Hepatocyte (in vitro differentiated cells): ENCODE data around the gene SPATC1L. TPM values are rescaled to one million over a fixed set of nuclear protein-coding genes. Genes with fewer than 3 reads are reported as not detected.

Experiments used
- DNase-seq: peaks from one replicate; pipeline ENCODE4 v3.0.0-alpha.2; 2016; ENCODE audit warnings: low spot score
- H2AFZ ChIP-seq: fragments of 200-600 bp; sonication (generic); 2 replicates; pipeline ENCODE4 v1.6.0; 2016; ENCODE audit warnings: antibody characterized with exemption, mild to moderate bottlenecking
- H3K27ac ChIP-seq: fragments of 200-600 bp; sonication (generic); 2 replicates; pipeline ENCODE4 v1.5.1; 2016; ENCODE audit warnings: mild to moderate bottlenecking
- H3K27me3 ChIP-seq: fragments of 200-600 bp; sonication (generic); 2 replicates; pipeline ENCODE4 v1.6.1; 2016
- H3K36me3 ChIP-seq: fragments of 200-600 bp; sonication (generic); replicated peaks from 2 replicates; pipeline ENCODE4 v1.5.1; 2016; ENCODE audit warnings: low read depth; ENCODE audit not compliant: insufficient read depth
- H3K4me1 ChIP-seq: fragments of 200-600 bp; sonication (generic); 2 replicates; pipeline ENCODE4 v1.5.1; 2016; ENCODE audit warnings: mild to moderate bottlenecking, moderate library complexity; ENCODE audit not compliant: insufficient read depth
- H3K4me2 ChIP-seq: fragments of 200-600 bp; sonication (generic); 2 replicates; pipeline ENCODE4 v1.6.0; 2016
- H3K4me3 ChIP-seq: fragments of 200-600 bp; sonication (generic); 2 replicates; pipeline ENCODE4 v1.5.1; 2016; ENCODE audit warnings: mild to moderate bottlenecking
- H3K79me2 ChIP-seq: fragments of 200-600 bp; sonication (generic); 2 replicates; pipeline ENCODE4 v1.6.0; 2017; ENCODE audit warnings: mild to moderate bottlenecking
- H3K9me2 ChIP-seq: fragments of 200-600 bp; sonication (generic); replicated peaks from 2 replicates; pipeline ENCODE4 v1.6.0; 2017; ENCODE audit warnings: mild to moderate bottlenecking; ENCODE audit not compliant: insufficient read depth
- H3K9me3 ChIP-seq: fragments of 200-600 bp; sonication (generic); 2 replicates; pipeline ENCODE4 v1.5.1; 2016; ENCODE audit warnings: low read depth, mild to moderate bottlenecking
- H4K20me1 ChIP-seq: fragments of 200-600 bp; sonication (generic); 2 replicates; pipeline ENCODE4 v1.6.0; 2016; ENCODE audit warnings: mild to moderate bottlenecking; ENCODE audit not compliant: insufficient read depth, poor library complexity, severe bottlenecking
- CTCF ChIP-seq: fragments of 200-600 bp; sonication (generic); IDR thresholded peaks from 2 replicates; pipeline ENCODE4 v1.5.1; 2016; ENCODE audit warnings: antibody characterized with exemption, mild to moderate bottlenecking; ENCODE audit not compliant: poor library complexity
- EZH2 ChIP-seq: fragments of 200-600 bp; sonication (generic); IDR thresholded peaks from 2 replicates; pipeline ENCODE4 v1.6.1; 2016; ENCODE audit warnings: antibody characterized with exemption, mild to moderate bottlenecking, borderline replicate concordance
- EZH2phosphoT487 ChIP-seq: fragments of 200-600 bp; sonication (generic); IDR thresholded peaks from one replicate; pipeline ENCODE4 v1.6.1; 2018; ENCODE audit warnings: antibody characterized with exemption, mild to moderate bottlenecking, low read depth, moderate library complexity; ENCODE audit not compliant: unreplicated experiment, severe bottlenecking
- WGBS: methylation state at CpG from one replicate; pipeline ENCODE4 v1.1.6; 2016; ENCODE audit warnings: low lambda C conversion rate; ENCODE audit errors: missing lambda C conversion rate; 5-methylcytosine and 5-hydroxymethylcytosine counted together
- polyA plus RNA-seq: library from polyadenylated mRNA; unstranded; fragments of >200 nt; fragmentation: Nextera tagmentation; extraction: Ambion mirVana; gene quantifications from 2 replicates; pipeline ENCODE4 v1.2.1, GENCODE V29; 2016
- total RNA-seq: library from RNA; depleted of rRNA; stranded (reverse); fragments of >200 nt; gene quantifications from 2 replicates; pipeline ENCODE4 v1.2.3, GENCODE V29; 2014

SPATC1L gene
- total and polyA plus RNA-seq, 2 experiments from 2014 or later = 10.1 to 24.2 TPM

GRCh38 chr21:46130831-46131587 lies 53.2 kb downstream of the SPATC1L start:
- no peak overlapping the region for H3K27ac ChIP-seq
- H3K4me1 ChIP-seq = peaks cover 8% of the 10 kb centered on the region
- H3K27me3 ChIP-seq = no peaks in the 10 kb centered on the region
- H3K36me3 ChIP-seq = no peaks in the 10 kb centered on the region
- no peaks in the 10 kb centered on the region for H3K79me2 ChIP-seq
- no peaks in the 10 kb centered on the region for H3K9me3 ChIP-seq
- no peak overlapping the region for H2AFZ ChIP-seq
- no peak overlapping the region for H3K4me2 ChIP-seq
- whole genome bisulfite sequencing = 90% methylated on average over 22 of the region's 22 CpGs
- H4K20me1 ChIP-seq = no peaks in the 10 kb centered on the region
- H3K4me3 ChIP-seq = no peak overlapping the region
- DNase-seq = no peak
- TF ChIP-seq EZH2phosphoT487 (no peak), EZH2 (no peak), CTCF (no peak)
- H3K9me2 ChIP-seq = no peaks in the 10 kb centered on the region

GRCh38 chr21:46129846-46130651 lies 54.2 kb downstream of the SPATC1L start:
- DNase-seq = no peak
- no peak overlapping the region for H3K4me2 ChIP-seq
- no peak overlapping the region for H3K4me3 ChIP-seq
- no peak overlapping the region for H2AFZ ChIP-seq
- no peaks in the 10 kb centered on the region for H4K20me1 ChIP-seq
- no peaks in the 10 kb centered on the region for H3K9me2 ChIP-seq
- H3K79me2 ChIP-seq = no peaks in the 10 kb centered on the region
- H3K9me3 ChIP-seq = no peaks in the 10 kb centered on the region
- TF ChIP-seq EZH2phosphoT487 = no peak
- TF ChIP-seq EZH2 = no peak
- no peak for TF ChIP-seq CTCF
- no peaks in the 10 kb centered on the region for H3K27me3 ChIP-seq
- 96% methylated on average over 27 of the region's 27 CpGs for WGBS
- no peak overlapping the region for H3K27ac ChIP-seq
- peaks cover 8% of the 10 kb centered on the region for H3K4me1 ChIP-seq
- H3K36me3 ChIP-seq = no peaks in the 10 kb centered on the region

- Histone ChIP-seq H3K36me3 (no peaks in the 10 kb centered on the region), H3K4me2 (no peak overlapping the region), H2AFZ (no peak overlapping the region), H4K20me1 (no peaks in the 10 kb centered on the region), H3K4me1 (peaks cover 8% of the 10 kb centered on the region), H3K9me2 (no peaks in the 10 kb centered on the region), H3K9me3 (no peaks in the 10 kb centered on the region), H3K4me3 (no peak overlapping the region), H3K27ac (peak overlapping the region; percentile 56), H3K79me2 (no peaks in the 10 kb centered on the region), H3K27me3 (no peaks in the 10 kb centered on the region)
- WGBS = 90% methylated on average over 45 of the region's 45 CpGs
- TF ChIP-seq CTCF (no peak), EZH2 (no peak), EZH2phosphoT487 (no peak)
- DNase-seq = no peak
Observed at GRCh38 chr21:46128933-46129571, 55.2 kb downstream of the SPATC1L start.
